GM08714 (cell line): ENCODE results near the gene WDR47.
A peak's percentile ranks its signal among the peaks of the same experiment; 100 is the strongest.
"Not testable (repeated sequence)": the region's sequence is repeated elsewhere in the genome, so short reads cannot be mapped to it uniquely, and the experiment has no call there.

ENCODE experiments used
- H3K4me3 ChIP-seq: fragments of 200-500 bp; sonication (Bioruptor generic); 2 replicates; pipeline ENCODE4 v1.5.1; 2014; ENCODE audit warnings: mild to moderate bottlenecking, low read length, inconsistent platforms
- ZNF274 ChIP-seq: IDR thresholded peaks from 2 replicates; pipeline ENCODE4 v1.6.1; 2012; ENCODE audit warnings: mild to moderate bottlenecking, low read depth, low read length

Gene WDR47

DNA sequence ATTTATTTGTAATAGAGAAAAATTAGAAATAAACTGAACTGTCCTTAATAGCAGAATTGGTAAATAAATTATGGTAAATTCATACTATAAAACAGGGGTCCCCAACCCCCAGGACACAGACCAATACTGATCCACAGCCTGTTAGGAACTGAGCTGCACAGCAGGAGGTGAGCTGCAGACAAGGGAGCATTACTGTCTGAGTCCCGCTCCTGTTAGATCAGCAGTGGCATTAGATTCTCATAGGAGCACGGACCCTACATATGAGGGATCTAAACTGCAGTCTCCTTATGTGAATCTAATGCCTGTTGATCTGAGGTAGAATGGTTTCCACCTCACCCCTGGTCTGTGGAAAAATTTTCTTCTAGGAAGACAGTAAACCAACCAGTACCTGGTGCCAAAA is 7.5 kb downstream of the WDR47 start:
- no peak for TF ChIP-seq ZNF274
- H3K4me3 ChIP-seq = no peak overlapping the region

GRCh38 chr1:109029493-109029892 is 12.4 kb downstream of the WDR47 start:
- H3K4me3 ChIP-seq = not testable (repeated sequence)

DNA sequence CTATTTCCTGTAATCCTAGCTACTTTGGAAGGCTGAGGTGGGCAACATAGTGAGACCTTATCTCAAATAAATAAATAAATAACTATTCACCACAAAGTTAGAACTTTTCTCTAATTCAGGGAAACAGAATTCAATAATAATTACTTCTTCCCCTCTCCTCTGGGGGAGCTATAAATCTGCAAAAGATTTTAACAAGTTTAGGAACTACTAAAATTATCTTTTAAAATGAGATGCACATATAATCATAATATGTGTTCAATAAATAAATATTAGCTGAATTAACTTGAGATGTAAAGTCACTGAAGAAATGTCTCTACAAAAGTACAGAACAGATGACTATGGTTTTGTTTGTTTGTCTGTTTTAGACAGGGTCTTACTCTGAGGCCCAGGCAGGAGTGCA is 14.1 kb downstream of the WDR47 start:
- H3K4me3 ChIP-seq = no peak overlapping the region
- no peak for TF ChIP-seq ZNF274

GRCh38 chr1:109025694-109026093 is 16.2 kb downstream of the WDR47 start:
- no peak overlapping the region for H3K4me3 ChIP-seq
- no peak for TF ChIP-seq ZNF274

DNA sequence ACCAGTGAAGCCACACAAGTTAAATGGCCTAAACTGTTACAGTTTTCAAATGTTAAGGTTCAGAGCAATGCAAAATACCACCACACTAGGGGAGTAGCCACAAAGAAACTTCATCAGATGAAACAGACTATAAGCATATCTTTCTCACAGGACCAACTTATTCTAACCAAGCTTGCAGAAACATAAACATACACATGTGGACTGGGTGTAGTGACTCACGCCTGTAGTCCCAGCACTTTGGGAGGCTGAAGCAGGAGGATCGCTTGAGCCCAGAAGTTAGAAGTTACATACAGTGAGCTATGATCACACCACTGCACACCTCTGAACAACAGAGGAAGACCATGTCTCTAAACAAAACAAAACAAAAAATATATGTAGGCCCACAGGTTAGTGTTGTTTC is 17.3 kb downstream of the WDR47 start:
- no peak for TF ChIP-seq ZNF274
- H3K4me3 ChIP-seq = no peak overlapping the region

DNA sequence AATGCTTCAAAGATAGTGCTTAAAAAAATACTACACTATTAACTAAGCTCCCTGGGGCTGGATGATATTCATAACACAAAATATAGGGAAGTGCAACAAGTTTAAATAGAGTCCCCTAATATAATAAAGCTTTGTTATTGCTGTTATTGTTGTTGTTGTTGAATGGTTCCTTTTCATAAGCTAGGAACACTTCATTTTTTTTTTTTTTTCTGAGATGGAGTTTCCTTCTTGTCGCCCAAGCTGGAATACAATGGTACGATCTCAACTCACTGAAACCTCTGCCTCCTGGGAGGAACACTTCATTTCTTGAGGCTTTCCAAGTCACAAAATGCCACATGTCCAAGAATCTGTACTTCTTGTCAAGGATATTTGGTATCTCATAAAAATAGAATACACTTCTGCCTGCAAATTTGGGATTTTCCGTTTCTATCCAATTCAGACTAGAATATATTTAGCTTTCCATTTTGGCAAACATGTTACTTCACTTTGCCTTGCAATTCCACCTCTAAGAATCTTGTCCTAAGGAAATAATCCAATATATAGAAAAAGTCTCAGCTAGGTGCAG is 21.1 kb downstream of the WDR47 start:
- TF ChIP-seq ZNF274 = no peak

GRCh38 chr1:109017719-109018118 is 24.2 kb downstream of the WDR47 start:
- not testable (repeated sequence) for H3K4me3 ChIP-seq

More for the DNA sequence above, 21.1 kb downstream of the WDR47 start:
- H3K4me3 ChIP-seq = no peak overlapping the region

DNA sequence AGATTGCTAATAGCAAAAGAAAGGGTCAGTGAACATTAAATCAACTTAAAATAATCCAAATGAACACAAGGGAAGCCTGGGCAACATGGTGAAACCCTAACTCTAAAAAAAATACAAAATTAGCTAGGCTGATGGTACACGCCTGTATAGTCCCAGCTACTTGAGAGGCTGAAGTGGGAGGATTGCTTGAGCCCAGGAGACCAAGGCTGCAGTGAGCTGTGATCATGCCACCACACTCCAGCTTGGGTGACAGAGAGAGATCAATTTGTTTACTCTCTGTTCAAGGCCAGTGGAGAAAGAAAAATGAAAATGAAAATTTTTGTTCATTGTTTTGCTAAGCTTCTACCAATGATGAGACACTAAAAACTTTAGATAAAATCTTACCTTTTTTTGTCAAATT is 24.8 kb downstream of the WDR47 start:
- no peak for TF ChIP-seq ZNF274
- no peak overlapping the region for H3K4me3 ChIP-seq

DNA sequence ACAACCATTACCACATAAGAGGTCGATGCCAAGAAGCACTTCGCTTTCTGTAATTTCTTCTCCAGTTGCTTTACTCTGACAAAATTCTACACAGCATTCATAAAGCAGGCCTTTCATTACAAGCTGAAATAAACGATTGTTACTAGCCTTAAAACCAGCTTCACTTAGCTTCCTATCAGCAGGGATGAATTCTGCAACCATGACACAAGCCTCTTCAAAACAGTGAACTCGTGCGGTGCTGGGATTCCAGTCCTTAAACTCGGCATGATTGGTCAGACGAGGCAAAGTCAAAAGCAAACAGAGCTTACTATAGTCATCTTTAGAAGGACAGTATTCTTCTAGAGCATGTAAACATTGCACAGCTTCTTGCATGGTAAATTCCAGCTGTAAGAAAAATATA is 30.6 kb downstream of the WDR47 start:
- no peak overlapping the region for H3K4me3 ChIP-seq
- TF ChIP-seq ZNF274 = no peak

DNA sequence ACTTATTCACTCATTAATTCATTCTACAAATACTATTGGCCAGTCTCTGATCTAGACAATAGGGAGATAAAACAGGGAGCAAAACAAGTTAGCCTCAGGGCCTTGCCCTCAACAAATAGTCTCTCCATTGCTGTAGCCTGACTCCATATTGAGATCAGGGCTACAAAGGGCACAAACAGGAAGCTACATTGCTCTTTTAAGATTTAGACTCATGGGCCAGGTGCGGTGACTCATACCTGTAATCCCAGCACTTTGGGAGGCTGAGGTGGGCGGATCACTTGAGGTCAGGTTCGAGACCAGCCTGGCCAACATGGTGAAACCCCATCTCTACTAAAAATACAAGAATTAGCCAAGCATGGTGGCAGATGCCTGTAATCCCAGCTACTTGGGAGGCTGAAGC is 45.3 kb downstream of the WDR47 start:
- not testable (repeated sequence) for H3K4me3 ChIP-seq

DNA sequence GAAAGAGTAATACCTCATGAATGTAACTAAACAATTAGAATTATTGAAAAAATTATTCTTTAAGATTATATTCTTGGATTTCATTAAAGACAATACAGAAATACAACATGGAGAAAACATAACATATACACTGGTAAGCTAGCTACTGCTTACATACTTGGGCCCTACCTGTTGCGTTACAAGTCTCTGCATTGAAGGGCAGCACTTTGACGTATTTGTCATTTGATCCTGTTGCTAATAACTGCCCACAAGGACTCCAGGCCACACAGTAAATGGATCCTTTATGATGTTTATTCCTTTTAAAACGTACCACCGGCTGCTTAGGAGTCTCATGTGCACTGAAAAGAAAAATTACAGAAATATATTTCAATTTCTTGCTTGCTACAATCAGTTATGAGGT is 58.8 kb downstream of the WDR47 start:
- TF ChIP-seq ZNF274 = no peak

GRCh38 chr1:108976658-108977057 is 65.2 kb downstream of the WDR47 start:
- no peak for TF ChIP-seq ZNF274
- no peak overlapping the region for H3K4me3 ChIP-seq

More for the DNA sequence above, 58.8 kb downstream of the WDR47 start:
- no peak overlapping the region for H3K4me3 ChIP-seq

DNA sequence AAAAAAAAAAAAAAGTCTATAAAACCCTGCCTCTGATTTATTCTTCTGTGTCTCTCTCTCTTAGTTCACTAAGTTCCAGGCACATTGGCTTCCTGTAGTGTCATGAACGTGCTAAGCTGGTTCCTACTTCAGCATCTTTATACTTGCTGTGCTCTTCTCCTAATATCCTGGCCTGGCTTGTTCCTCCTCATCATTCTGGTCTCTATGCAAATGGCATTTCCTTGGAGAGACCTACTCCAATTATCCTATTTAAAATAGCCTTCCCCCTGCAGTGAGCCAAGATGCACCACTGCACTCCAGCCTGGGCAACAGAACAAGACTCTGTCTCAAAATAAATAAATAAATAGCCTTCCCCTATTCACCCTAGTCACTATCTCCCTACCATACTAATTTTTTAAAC is 69.0 kb downstream of the WDR47 start:
- no peak for TF ChIP-seq ZNF274
- H3K4me3 ChIP-seq = no peak overlapping the region

GRCh38 chr1:108969346-108969745 is 72.6 kb downstream of the WDR47 start:
- no peak overlapping the region for H3K4me3 ChIP-seq
- no peak for TF ChIP-seq ZNF274

GRCh38 chr1:108963052-108963686 is 78.7 kb downstream of the WDR47 start, which contains the start of gene CLCC1:
Gene CLCC1 (minus strand): TSS chr1:108963484. CDS start chr1:108950437, 13,047 bp downstream.
- peak within 1 kb of the TSS; percentile 78 for H3K4me3 ChIP-seq
- no peak for TF ChIP-seq ZNF274

GRCh38 chr1:108962681-108963051 is 79.2 kb downstream of the WDR47 start:
- H3K4me3 ChIP-seq = peak overlapping the region; percentile 78
- no peak for TF ChIP-seq ZNF274
